GM19193 (cell line): Measurements from ENCODE around the gene TCF19.

Experiments
- POLR2A ChIP-seq: IDR thresholded peaks from 4 replicates; pipeline ENCODE4 v1.6.1; 2011; ENCODE audit not compliant: insufficient read depth, insufficient read length; ENCODE audit errors: extremely low read depth

TCF19 gene

GRCh38 chr6:31210741-31211532 is 52.5 kb downstream of the TCF19 start:
- TF ChIP-seq POLR2A: no peak
